Stimulated activated CD8-positive, alpha-beta memory T cell treated with anti-CD3 and anti-CD28 coated beads, Interleukin-12 subunit alpha, Interleukin-12 subunit beta, amount 100 ng/mL, for 24 hours (primary cell): Measurements from ENCODE around the gene ATP6V1B1.
"Not testable (repeated sequence)": the region's sequence is repeated elsewhere in the genome, so short reads cannot be mapped to it uniquely, and the experiment has no call there.

ENCODE experiments used
- DNase-seq: peaks from one replicate; pipeline ENCODE4 v3.0.0-alpha.2; 2020; ENCODE audit errors: extremely low read depth

The ATP6V1B1 gene

DNA sequence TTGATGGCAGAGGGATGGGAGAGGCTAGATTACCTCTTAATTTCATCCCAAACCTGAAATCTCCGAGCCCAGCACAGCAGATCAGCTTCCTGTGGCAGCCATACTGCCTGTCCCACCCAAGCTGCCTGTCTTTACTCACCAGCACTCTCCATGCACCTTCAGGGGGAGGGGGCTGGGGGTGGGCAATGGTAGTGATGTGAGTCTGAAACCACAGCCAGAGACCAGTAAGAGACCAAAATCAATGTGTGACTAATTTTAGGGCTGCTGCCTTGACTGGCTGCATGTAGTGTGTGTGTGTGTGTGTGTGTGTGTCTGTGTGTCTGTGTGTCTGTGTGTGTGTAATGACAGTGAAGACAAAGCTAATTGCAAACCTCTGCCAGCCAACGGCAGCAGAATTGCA lies 70.6 kb downstream of the ATP6V1B1 start:
- no peak for DNase-seq

DNA sequence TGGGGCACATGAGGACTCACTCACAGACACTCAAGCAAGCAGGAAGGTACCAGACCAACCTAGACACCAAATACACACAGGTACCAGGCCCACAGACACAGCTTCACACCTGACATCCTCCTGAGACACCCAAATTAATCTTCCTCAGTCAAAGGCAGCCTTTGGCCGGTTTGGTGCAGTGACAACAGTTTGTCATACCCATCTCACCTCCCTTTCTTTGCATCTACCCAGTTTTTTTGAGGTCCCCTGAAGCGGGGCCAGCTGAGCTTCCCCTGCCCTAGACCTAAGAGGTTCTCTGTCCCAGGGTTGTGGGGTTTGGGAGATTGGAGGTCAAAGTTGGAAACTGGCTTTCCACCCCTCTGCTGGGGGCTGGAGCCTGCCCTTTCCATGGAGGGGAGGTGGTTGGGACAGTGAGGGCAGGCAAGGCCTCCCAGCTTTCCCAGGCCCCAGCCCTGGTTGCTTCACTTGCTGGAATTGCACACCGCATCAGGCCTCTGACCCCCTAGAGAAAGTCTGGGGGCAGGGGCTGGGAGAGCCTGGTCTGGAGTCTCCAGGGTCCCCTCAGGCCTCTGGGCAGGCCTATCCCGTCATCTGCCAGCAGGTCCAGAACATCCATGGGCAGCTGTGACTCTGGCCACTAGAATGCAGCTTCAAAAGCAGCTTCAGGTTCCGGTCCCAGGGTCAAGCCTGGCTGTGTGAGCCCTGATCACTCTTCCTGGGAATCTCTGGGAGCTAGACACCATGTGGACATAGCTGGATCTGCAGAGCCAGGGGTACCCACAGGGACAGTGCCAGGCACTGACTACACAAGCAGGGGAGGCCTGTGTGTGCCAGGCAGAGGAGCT lies 71.5 kb downstream of the ATP6V1B1 start:
- no peak for DNase-seq

DNA sequence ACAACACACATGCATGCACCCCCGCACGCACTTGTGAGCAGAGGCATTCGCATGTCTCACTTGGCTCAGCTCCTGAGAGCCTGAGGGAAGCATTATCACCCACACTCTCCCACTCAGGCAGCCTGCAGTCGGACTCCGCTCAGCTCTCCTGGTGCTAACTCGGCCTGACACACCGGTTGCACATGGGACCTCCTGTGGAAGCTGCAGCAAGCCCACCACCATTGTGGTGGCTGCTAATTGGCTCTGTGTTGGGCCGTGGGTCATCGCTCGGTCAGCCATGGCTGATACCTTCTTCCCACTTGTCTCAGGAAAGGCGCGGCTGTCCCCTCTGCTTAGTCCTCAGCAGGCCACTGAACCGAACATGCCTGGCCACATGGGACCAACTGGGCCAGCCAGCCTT lies 72.6 kb downstream of the ATP6V1B1 start:
- no peak for DNase-seq

DNA sequence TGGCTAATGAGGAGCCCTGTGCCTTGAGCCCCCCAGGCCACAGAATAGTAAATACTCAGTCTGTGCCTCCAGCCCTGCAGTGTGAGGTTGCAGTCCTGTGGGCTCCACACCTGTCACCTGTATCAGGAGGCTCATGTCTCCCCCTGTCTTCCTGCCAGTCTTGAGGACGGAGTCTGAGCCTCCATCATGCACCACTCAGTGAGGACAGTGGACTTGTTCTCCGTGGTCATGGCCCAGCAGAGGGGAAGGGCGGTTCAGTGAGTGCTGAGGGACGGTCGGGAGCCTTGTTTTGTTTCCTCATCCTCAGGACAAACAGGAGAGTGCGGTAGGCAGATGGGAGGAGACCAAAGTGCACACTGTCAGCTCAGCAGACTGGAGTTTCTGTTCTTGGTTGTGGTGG lies 76.1 kb downstream of the ATP6V1B1 start:
- not testable (repeated sequence) for DNase-seq
